Adrenal gland (tissue), 5 donors: ENCODE data around the gene SPTB.

Source experiments
- POLR2A ChIP-seq, 2 donors: fragments of 450-650 bp; IDR thresholded peaks; one replicate each; pipeline ENCODE4 v1.6.1; 2017; ENCODE audit warnings: antibody characterized with exemption in 2 of 2, mild to moderate bottlenecking in 2 of 2, moderate library complexity in 1 of 2
- TF ChIP-seq, protein P1 (sequence below), 6 experiments: fragments of 450-650 bp in 4 of 6; fragments of 200-600 bp in 2 of 6; sonication (generic) in 1 of 6; IDR thresholded peaks; 1 replicate in 5 of 6; 2 replicates in 1 of 6; pipeline versions ENCODE4 v1.5.1 to v1.8.0; 2016 to 2021; ENCODE audit warnings: antibody characterized with exemption in 6 of 6, mild to moderate bottlenecking in 2 of 6, moderate library complexity in 1 of 6
- donor health status: DM: no; HTN: no; CAD: no.

DNA sequence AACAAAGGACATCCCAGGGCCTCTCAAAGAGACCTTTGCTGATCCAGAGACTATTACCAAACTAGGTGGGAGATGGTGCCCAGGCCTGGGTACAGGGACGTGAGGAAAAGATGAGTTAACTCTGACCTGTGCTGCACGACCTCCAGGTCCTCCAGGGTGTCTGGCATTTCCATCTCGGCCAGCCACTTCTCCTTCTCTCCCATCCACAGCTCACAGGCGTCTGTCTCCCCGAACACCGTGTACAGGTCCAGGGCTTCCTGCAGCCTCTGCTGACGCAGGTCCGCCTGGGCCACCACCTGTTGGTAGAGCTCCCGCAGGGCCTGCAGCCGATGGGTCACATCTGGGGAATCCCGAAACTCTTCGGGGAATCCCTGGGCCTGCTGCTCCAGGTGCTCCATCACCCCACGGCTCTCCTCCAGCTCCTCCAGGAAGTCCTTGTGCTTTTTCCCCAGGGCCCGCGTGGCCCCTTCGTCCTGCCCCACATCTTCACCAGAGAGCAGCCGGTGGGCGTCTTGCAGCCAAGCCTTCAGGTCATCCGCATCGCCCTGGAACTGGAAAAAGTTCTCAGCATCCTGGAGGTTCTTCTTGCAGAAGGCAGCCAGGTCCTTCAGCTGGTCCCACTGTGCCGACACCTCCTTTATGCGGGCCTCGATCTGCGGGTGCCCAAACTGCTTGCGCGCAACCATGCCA lies 86.7 kb downstream of the SPTB start:
- TF ChIP-seq POLR2A (IDR thresholded peaks at IDR 0.05): no peak
- TF ChIP-seq, protein P1, sequence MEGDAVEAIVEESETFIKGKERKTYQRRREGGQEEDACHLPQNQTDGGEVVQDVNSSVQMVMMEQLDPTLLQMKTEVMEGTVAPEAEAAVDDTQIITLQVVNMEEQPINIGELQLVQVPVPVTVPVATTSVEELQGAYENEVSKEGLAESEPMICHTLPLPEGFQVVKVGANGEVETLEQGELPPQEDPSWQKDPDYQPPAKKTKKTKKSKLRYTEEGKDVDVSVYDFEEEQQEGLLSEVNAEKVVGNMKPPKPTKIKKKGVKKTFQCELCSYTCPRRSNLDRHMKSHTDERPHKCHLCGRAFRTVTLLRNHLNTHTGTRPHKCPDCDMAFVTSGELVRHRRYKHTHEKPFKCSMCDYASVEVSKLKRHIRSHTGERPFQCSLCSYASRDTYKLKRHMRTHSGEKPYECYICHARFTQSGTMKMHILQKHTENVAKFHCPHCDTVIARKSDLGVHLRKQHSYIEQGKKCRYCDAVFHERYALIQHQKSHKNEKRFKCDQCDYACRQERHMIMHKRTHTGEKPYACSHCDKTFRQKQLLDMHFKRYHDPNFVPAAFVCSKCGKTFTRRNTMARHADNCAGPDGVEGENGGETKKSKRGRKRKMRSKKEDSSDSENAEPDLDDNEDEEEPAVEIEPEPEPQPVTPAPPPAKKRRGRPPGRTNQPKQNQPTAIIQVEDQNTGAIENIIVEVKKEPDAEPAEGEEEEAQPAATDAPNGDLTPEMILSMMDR (IDR thresholded peaks at IDR 0.05): no peak
